Suppressor macrophage treated with lipopolysaccharide for 4 hours (primary cell): Measurements from ENCODE around the gene FAM149B1.

ENCODE experiments used
- DNase-seq: peaks from one replicate; pipeline ENCODE4 v3.0.0-alpha.2; 2020

Gene FAM149B1

GRCh38 chr10:73182568-73182967, 14.6 kb downstream of the FAM149B1 start:
- DNase-seq: no peak

DNA sequence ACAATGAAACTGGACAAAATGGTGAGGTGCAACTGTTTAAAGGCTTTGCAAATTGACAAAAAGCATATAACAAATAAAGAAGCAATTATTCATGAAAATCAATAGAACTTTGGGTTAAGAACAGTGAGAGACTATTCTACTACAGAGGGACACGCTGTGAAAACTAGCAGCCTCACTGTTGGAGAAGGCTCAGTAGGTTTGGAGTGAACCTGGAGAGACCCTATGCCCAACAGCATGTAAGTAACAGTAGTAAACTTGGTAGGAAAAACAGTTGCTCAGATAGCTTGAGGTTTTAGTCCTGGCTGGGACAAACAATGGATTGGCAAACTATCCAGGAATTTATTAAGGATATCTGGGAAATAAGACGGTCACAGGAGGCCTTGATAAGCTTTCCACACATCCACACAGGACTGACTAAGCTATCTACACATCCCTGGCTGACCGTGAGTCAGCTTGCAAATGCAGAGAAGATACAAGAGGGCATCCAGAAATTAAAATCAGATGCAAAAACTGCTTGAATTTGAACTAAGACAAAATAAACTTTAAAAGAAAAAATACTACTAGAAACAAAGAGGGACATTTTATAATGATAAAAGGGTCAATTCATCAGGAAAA, 15.9 kb downstream of the FAM149B1 start:
- DNase-seq: no peak

DNA sequence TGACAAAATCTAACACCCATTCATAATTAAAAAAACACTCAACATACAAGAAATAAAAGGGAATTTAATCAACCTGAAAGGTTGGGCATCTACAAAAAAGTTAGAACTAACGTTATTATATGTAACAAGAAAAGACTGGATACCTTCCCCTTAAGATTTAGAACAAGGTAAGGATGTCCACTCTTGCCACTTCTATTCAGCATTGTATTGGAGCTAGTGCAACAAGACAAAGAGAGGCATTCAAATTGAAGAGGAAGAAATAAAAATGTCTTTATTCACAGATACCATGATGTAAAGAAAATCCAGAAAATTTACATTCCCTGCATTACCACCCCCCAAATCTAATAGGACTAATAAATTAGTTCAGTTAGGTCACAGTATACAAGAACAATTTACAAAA, 18.3 kb downstream of the FAM149B1 start:
- no peak for DNase-seq

DNA sequence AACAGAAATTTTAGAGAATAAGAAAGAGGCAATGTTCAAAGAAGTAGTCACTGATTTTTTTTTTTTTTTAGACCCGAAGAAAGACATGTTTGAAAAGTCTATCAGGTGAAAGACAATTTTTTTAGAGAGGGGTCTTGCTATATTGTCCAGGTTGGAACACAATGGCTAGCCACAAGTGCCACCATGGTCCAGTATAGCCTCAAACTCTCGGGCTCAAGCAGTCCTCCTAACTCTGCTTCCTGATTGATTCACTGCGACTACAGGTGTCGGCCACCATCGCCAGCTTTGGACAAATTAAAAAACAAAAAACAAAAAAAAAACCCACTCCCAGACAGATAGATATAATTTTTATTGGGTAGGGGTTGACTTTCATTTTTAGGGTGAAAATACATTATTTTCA, 22.3 kb downstream of the FAM149B1 start:
- no peak for DNase-seq

- DNase-seq: no peak
These were observed 37.2 kb downstream of the FAM149B1 start for GRCh38 chr10:73205081-73205480.

DNA sequence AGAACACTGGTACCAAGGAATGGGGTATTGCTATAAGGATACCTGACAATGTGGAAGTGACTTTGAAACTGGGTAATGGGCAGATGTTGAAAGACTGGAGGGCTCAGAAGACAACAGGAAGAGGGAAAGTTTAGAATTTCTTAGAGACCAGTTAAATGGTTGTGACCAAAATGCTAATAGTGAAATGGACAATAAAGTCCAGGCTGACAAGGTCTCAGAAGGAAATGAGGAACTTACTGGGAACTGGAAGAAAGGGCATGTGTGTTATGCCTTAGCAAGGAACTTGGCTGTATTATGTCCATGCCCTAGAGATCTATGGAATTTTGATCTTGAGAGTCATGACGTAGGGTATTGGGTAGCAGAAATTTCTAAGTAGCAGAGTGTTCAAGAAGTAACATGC, 38.0 kb downstream of the FAM149B1 start:
- DNase-seq: peak; percentile 14

GRCh38 chr10:73206385-73206784, 38.5 kb downstream of the FAM149B1 start:
- no peak for DNase-seq

DNA sequence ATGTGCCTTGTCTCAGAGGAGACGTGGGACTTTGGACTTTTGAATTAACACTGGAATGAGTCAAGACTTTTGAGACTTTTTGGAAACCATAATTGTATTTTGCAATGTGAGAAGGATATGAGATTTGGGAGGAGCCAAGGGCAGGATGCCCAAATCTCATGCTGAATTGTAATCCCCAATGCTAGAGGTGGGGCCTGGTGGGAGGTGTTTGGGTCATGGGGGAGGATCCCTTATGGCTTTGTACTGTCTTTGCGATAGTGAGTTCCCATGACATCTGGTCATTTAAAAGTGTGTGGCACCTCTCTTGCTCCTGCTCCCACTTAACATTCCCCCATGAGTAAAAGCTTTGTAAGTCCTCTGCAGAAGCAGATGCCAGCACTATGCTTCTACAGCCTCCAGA, 40.0 kb downstream of the FAM149B1 start:
- no peak for DNase-seq

DNA sequence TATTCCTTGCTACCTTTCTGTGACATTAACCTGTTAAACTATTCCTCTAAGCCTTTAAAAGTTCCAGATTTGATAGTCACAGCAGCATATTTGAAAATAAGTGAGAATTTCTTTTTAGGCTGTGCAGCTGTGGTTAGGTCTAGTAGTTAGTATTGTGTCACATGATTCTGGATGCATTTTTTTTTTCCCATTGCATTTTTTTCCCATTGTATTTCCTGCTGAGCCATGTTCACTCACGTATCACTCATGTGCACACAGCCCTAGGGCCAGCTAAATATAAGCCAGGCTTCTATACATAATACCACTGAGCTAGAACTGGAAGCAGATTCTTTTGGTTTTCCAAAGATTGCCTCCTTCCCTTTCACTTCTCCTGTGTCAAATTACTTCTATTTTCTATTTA, 41.8 kb downstream of the FAM149B1 start:
- DNase-seq: no peak

GRCh38 chr10:73210395-73211105, 42.6 kb downstream of the FAM149B1 start:
- no peak for DNase-seq

GRCh38 chr10:73211106-73211811, 43.3 kb downstream of the FAM149B1 start:
- no peak for DNase-seq

DNA sequence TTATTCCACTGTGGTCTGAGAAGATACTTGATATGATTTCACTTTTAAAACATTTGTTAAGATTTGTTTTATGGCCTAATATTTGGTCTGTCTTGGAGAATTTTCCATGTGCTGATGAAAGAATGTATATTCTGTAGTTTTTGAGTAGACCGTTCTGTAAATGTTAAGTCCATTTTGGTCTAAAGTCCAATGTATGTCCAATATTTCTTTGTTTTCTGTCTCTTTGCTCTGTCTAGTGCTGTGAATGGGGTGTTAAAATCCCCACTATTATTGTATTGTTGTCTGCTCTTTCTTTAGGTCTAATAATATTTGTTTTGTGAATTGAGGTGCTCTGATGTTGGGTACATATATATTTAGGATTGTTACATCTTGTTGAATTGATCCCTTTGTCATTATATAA, 47.8 kb downstream of the FAM149B1 start:
- no peak for DNase-seq

GRCh38 chr10:73217628-73218027, 49.7 kb downstream of the FAM149B1 start:
- no peak for DNase-seq

DNA sequence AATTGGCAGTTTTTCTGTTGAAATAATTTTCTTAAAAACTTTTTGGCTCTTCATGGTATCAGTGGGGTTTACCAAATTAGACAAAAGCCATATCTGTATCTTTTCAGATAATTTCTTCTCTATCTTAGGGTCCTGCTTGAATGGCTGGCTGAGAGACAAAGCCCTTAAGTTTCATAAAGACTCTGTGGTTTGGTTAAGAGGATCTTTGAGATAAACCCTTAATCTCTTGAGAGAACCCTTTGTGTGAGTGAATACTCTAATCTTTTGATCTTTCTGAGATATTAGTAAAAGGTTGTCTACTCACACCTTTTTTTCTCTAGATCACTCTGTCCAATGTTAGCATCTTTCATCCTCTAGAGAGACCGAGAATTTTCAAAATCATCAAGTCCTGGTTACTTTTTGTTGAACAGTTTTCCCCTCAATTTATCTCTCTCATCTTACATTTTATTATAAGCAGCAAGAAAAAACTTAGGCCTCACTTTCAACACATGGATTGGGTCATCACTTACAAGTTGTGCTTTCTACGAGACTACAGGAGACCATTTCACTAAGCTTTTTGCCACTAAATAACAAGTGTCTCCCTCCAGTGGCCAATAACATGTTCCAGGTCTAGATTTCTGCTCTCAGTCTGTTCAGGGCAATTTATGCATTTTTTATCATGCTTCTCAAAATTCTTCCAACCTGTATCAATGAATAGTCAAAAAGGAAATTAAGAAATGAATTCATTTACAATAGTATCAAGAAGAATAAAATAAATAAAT, 50.7 kb downstream of the FAM149B1 start:
- peak; percentile 26 for DNase-seq

- no peak for DNase-seq
These were observed 51.5 kb downstream of the FAM149B1 start for GRCh38 chr10:73219384-73219783.

DNA sequence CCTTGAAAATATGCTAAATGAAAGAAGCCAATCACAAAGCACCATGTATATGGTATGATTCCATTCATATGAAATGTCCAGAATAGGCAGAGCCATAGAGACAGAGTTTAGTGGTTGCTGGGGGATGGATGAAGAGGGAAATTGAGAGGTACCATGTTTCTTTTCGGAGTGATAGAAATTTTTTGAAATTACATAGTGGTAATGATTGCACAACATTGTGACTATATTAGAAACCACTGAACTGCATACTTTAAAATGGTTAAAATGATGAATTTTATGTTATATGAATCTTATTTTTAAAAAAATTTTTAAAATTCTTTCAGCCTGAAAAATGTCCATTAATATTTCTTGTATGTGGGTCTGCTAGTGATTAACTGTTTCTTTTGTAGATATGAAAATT, 53.1 kb downstream of the FAM149B1 start:
- no peak for DNase-seq

DNA sequence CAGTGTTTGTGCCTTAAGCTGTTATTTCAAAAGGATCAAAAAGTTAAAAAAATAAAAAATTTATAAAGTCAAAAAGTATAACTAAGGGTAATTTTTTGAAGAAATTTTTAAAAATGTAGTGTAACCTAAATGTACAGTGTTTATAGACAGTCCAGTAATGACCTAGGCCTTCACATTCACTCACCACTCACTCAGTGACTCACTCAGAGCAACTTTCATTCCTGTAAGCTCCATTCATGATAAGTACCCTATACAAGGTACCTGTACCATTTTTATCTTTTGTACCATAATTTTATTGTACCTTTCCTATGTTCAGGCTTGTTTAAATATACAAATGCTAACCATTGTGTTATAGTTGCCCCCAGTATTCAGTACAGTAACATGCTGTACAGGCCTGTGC, 57.6 kb downstream of the FAM149B1 start:
- DNase-seq: no peak

DNA sequence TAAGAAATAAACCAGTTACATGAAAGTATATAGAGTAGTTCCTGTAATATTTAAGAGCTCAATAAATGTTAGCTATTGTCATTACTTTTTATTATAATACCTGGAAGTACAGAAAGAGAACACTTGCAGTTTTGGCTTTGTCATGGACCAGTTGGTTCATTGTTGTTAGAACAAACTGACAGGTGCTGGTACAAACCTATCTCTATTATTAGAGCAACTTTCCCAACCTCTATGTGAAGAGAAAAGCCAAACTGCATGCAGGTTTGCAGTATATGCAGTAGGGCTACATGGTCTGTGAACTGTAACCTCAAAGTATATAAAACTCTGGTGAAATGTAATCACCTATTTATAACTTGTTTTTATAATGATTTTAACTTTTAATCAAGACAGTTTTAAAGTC, 58.7 kb downstream of the FAM149B1 start:
- no peak for DNase-seq

DNA sequence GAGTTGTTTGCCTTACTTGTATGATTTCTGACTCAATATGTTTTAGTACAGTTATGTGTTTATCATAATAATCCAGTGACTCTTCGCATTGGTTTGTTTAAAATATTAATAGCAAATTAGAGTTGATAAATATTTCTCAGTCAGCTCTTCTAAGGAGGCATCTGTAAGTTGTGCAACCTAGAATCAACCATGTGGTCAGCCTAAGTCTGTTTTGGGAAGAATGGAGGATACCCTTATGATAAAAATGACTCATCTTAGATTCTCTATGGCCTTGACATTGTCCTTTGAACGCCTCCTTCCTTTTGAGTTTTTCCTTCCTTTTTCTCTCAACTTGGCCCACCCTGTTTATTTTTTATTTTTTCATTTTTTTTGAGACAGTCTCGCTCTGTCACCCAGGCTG, 60.3 kb downstream of the FAM149B1 start:
- peak; percentile 66 for DNase-seq

GRCh38 chr10:73229567-73229966, 61.6 kb downstream of the FAM149B1 start:
- peak; percentile 67 for DNase-seq

- DNase-seq: no peak
These were observed 65.0 kb downstream of the FAM149B1 start for GRCh38 chr10:73232887-73233286.

DNA sequence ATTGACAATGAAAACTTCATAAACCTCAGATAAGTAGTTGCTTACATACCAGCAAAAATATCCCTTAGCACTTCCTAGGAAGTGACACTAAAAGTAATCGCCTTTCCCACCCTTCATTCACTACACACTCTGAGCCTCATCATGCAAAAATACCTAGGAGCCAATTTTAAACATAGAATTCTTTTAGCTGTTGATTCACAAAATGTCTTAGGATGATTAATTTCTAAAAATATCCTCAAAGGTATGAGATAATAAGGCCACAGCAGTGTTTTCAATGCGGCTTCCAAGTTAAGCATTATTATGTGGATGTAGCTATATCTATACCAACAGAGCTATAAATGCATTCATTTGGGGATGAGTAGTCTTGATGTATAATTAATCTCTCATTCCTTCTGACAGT, 66.0 kb downstream of the FAM149B1 start:
- DNase-seq: no peak

DNA sequence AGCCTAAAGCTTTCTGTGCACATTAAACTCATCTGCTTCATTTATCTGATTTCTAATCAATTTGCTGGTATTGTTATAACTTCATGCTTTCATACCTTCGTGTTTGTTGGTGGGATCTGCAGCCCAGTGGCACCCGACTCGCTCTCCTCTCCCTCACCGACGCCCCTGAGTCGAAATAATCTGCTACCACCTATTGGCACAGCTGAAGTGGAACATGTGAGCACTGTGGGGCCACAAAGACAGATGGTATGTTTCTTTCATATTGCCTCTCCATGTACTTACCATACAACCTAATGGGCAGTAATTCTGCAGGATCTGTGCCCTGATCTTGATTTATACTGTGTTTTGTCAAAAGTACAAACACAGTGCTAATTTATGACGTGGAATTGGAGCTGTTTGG, 66.8 kb downstream of the FAM149B1 start:
- DNase-seq: no peak
